Colonic mucosa (tissue), 4 donors: ENCODE measurements around the gene PRKCB. TPM values are rescaled to one million over a fixed set of nuclear protein-coding genes. Genes with fewer than 3 reads are reported as not detected.

Experiments
- DNase-seq: peaks from one replicate; pipeline ENCODE4 v3.0.0-alpha.2; 2020
- H3K27ac ChIP-seq: fragments of 200-600 bp; one replicate; pipeline ENCODE4 v1.8.0; 2021
- H3K27me3 ChIP-seq: fragments of 200-600 bp; one replicate; pipeline ENCODE4 v1.8.0; 2021
- H3K36me3 ChIP-seq: fragments of 200-600 bp; one replicate; pipeline ENCODE4 v1.8.0; 2021
- H3K4me1 ChIP-seq: fragments of 200-600 bp; one replicate; pipeline ENCODE4 v1.8.0; 2021; ENCODE audit warnings: mild to moderate bottlenecking
- H3K4me3 ChIP-seq: fragments of 200-600 bp; one replicate; pipeline ENCODE4 v1.8.0; 2021
- H3K9ac ChIP-seq, 2 donors: one replicate each; pipeline ENCODE4 v1.7.0; 2013; ENCODE audit warnings: control low read depth in 2 of 2, low read depth in 2 of 2, low read length in 2 of 2
- H3K9me3 ChIP-seq: fragments of 200-600 bp; one replicate; pipeline ENCODE4 v1.8.0; 2021
- intact Hi-C: fragments of 100-400 bp; cut with DNase I; formaldehyde crosslinking; loops from one replicate; pipeline ENCODE4 v1.14.1; 2022
- microRNA-seq: library from miRNA; unstranded; fragments of <30 nt; microRNA quantifications from one replicate; pipeline ENCODE4, GENCODE V29; 2019
- total RNA-seq, 2 donors: library from RNA; stranded (reverse); fragmentation: NEBNext Ultra II Directional in 1 of 2; extraction: Animal tissue kit (Norgen Biotek cat#: 25700) in 1 of 2; gene quantifications; one replicate each; pipeline ENCODE4 v1.2.1, GENCODE V29; 2021
- TF ChIP-seq, protein P1 (sequence below): fragments of 200-600 bp; IDR thresholded peaks from one replicate; pipeline ENCODE4 v1.8.0; 2022; ENCODE audit warnings: antibody characterized with exemption, mild to moderate bottlenecking
- donor health status: healthy.
- donor health status: DM: no; HTN: no; CAD: no.
- donor health status: DM: no; HTN: no; CAD: no.

PRKCB gene
- total RNA-seq, 2 donors from 2014 or later = 2.5 to 10.7 TPM

DNA sequence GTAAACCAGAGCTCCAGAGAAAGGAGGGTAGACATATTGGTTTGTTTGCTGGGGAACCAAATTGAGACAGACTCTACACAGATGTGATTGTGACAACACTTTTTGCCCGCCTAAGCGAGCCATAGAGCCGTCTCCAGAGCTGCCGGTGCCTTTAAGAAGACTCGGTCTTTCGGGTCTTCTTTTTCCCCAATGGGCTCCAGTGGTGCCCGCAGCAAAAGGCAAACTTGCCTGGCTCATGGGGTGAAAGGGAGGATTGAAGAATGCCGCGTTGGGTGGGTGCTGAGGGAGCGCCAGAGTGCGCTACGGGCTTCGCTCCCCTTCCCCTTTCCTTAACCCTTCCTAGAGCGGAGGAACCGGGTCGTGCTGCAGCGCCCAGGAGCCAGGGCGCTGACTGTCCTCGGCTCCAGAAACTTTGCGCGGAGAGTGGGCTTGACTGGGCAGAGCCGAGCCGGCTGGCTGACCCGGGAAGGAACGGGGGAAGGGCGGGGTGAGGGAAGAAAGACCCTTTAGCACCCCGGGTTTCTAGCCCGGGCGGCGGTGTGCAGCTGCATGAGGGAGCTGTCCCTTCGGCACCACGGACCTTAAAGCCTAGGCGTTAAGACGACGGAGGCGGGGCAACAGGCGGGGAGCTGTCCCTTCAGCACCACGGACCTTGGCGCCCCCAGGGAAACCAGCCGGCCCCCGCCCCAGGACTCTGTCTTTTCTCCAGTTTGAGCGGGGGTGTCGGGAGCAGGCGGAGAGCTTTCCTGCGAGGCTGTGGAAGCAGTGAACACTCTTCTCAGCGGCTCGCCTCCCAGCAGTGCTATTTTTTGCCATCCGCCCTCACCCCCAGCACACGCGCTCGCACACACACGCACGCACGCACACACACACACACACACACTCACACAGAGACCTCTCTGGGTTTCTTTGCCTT, 419.9 kb downstream of the PRKCB start, which contains the start of gene CACNG3:
TSS of gene CACNG3 (plus strand) at position 880 of the 916 bp plus-strand sequence. CDS start 420 bp downstream, outside the sequence.
- TF ChIP-seq, protein P1, sequence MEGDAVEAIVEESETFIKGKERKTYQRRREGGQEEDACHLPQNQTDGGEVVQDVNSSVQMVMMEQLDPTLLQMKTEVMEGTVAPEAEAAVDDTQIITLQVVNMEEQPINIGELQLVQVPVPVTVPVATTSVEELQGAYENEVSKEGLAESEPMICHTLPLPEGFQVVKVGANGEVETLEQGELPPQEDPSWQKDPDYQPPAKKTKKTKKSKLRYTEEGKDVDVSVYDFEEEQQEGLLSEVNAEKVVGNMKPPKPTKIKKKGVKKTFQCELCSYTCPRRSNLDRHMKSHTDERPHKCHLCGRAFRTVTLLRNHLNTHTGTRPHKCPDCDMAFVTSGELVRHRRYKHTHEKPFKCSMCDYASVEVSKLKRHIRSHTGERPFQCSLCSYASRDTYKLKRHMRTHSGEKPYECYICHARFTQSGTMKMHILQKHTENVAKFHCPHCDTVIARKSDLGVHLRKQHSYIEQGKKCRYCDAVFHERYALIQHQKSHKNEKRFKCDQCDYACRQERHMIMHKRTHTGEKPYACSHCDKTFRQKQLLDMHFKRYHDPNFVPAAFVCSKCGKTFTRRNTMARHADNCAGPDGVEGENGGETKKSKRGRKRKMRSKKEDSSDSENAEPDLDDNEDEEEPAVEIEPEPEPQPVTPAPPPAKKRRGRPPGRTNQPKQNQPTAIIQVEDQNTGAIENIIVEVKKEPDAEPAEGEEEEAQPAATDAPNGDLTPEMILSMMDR = no peak
- no peak within 1 kb of the TSS for H3K4me3 ChIP-seq
- H3K27me3 ChIP-seq = no peaks in the 10 kb centered on the region
- no peaks in the 10 kb centered on the region for H3K36me3 ChIP-seq
- no peak within 1 kb of the TSS for H3K9ac ChIP-seq
- no peaks in the 10 kb centered on the region for H3K9me3 ChIP-seq
- intact Hi-C loops = no loop called here
- no peak within 1 kb of the TSS for H3K27ac ChIP-seq
- DNase-seq = peak; percentile 31
- H3K4me1 ChIP-seq = no peaks in the 10 kb centered on the region

- Histone ChIP-seq H3K9ac (no peak overlapping the region), H3K27me3 (no peaks in the 10 kb centered on the region), H3K4me1 (no peaks in the 10 kb centered on the region), H3K27ac (no peak overlapping the region), H3K9me3 (no peaks in the 10 kb centered on the region), H3K36me3 (no peaks in the 10 kb centered on the region), H3K4me3 (no peak overlapping the region)
- intact Hi-C loops = no loop called here
- TF ChIP-seq, protein P1 = no peak
- no peak for DNase-seq
These were observed 422.2 kb downstream of the PRKCB start for GRCh38 chr16:24257958-24258357.

GRCh38 chr16:24258791-24259190, 423.0 kb downstream of the PRKCB start:
- no peak for DNase-seq
- TF ChIP-seq, protein P1 = no peak
- H3K27me3 ChIP-seq = no peaks in the 10 kb centered on the region

DNA sequence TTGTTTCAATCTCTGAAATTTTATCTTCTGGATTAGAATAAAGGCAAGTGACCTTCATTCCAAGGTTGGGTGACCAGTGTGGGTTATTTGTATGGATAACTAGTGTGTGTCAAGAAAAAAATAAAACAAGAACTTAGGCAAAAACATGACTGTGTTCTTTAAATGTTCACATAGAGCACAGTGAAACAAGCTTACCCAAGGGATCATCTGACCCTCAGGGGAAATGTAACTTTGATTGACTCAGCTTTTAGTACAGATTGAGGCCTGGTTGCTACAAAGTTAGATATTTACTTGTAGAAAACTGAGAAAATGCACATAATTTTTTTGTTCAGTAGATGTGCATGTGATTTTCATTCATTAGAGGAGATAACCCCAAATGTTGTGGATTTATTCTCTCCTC, 427.0 kb downstream of the PRKCB start:
- DNase-seq = no peak
- no peaks in the 10 kb centered on the region for H3K27me3 ChIP-seq
- no peak overlapping the region for H3K27ac ChIP-seq
- intact Hi-C loops = no loop called here
- TF ChIP-seq, protein P1 = no peak
- H3K4me1 ChIP-seq = no peaks in the 10 kb centered on the region
- H3K9ac ChIP-seq = no peak overlapping the region
- no peaks in the 10 kb centered on the region for H3K36me3 ChIP-seq
- H3K4me3 ChIP-seq = no peak overlapping the region
- no peaks in the 10 kb centered on the region for H3K9me3 ChIP-seq

More at GRCh38 chr16:24258791-24259190, 423.0 kb downstream of the PRKCB start:
- H3K9me3 ChIP-seq = no peaks in the 10 kb centered on the region
- no peak overlapping the region for H3K9ac ChIP-seq
- no peak overlapping the region for H3K27ac ChIP-seq
- no peaks in the 10 kb centered on the region for H3K36me3 ChIP-seq
- intact Hi-C loops = no loop called here
- no peaks in the 10 kb centered on the region for H3K4me1 ChIP-seq
- no peak overlapping the region for H3K4me3 ChIP-seq

Small RNAs within 50 kb of the gene (microRNA-seq; reads per million reads assigned to microRNA genes)
- not detected for gene MIR1273H

Other genes starting within 250 kb of the PRKCB start
- gene NDUFAB1, start 239.7 kb upstream of the PRKCB start, total RNA-seq = 100 to 1,000 TPM; 136 to 212 TPM
- 10 to 100 TPM in 1 of 2 donors, 1 to 10 TPM in 1; 8.2 to 13.3 TPM for gene PALB2, start 194.7 kb upstream of the PRKCB start, total RNA-seq
- gene DCTN5, start 194.5 kb upstream of the PRKCB start, total RNA-seq = 10 to 100 TPM; 61.5 to 62.1 TPM
- gene PLK1, start 157.1 kb upstream of the PRKCB start, total RNA-seq = 10 to 100 TPM; 17.6 to 84.7 TPM
- gene ERN2, start 122.8 kb upstream of the PRKCB start, total RNA-seq = 100 to 1,000 TPM; 121 to 191 TPM
- gene CHP2, start 81.0 kb upstream of the PRKCB start, total RNA-seq = 100 to 1,000 TPM in 1 of 2 donors, 10 to 100 TPM in 1; 36.0 to 261 TPM